ENCODE data around the gene MARF1.
"Not testable (repeated sequence)": the region's sequence is repeated elsewhere in the genome, so short reads cannot be mapped to it uniquely, and the experiment has no call there.

MARF1 gene

DNA sequence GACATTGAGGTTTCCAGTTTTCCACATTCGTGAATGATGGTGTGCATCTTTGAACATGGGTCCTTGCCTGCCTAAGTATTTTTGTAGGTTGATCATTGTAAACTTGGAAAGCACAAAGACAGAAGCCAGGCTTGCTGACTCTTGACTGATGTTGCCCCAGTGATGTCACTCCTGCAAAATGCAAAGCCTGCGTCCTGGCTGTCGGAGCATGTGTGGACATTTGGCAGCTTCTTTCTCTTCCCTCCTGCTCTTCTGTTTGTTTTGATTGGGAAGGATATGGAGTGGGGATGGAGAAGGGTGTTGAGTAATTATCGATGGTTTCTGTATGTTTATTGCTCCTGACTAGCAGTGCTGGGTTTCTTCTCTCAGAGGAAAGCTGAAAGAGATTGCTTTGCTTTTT lies 10.3 kb upstream of the MARF1 start:
- no peak for DNase-seq (ENCODE audit: low spot score)

- no peak for DNase-seq (ENCODE audit: low spot score)
Observed at GRCh38 chr16:15652293-15653001, 9.5 kb upstream of the MARF1 start.

- DNase-seq (ENCODE audit: low spot score) = peak; percentile 49
Observed at GRCh38 chr16:15650698-15651171, 7.8 kb upstream of the MARF1 start.

- DNase-seq (ENCODE audit: low spot score) = peak; percentile 89
Observed at GRCh38 chr16:15650019-15650697, 7.2 kb upstream of the MARF1 start, which contains the start of gene NDE1. TSS of gene NDE1 (plus strand) at chr16:15650245. CDS start at chr16:15664779, 14,534 bp downstream.

GRCh38 chr16:15649727-15650018 lies 6.7 kb upstream of the MARF1 start:
- no peak for DNase-seq (ENCODE audit: low spot score)

GRCh38 chr16:15649311-15649710 lies 6.4 kb upstream of the MARF1 start:
- not testable (repeated sequence) for DNase-seq (ENCODE audit: low spot score)

DNA sequence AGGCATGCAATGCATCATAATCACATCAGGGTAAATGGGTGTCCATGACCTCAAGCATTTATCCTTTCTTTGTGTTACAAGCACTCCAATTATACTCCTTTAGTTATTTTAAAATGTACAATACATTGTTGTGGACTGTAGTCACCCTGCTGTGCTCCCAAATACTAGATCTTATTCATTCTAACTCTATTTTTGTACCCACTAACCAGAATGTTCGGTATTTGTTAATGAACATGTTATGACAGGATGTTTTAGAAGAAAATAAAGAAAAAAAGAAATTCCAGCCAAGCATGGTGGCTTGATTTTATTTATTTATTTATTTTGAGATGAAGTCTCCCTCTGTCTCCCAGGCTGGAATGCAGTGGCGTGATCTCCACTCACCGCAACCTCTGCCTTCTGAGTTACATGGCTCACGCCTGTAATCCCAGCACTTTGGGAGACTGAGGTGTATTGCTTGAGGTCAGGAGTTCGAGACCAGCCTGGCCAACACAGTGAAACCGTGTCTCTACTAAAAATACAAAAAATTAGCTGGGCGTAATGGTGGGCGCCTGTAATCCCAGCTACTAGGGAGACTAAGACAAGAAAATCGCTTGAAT lies 5.3 kb upstream of the MARF1 start:
- no peak for DNase-seq (ENCODE audit: low spot score)

GRCh38 chr16:15647294-15648014 lies 4.5 kb upstream of the MARF1 start:
- no peak for DNase-seq (ENCODE audit: low spot score)

DNA sequence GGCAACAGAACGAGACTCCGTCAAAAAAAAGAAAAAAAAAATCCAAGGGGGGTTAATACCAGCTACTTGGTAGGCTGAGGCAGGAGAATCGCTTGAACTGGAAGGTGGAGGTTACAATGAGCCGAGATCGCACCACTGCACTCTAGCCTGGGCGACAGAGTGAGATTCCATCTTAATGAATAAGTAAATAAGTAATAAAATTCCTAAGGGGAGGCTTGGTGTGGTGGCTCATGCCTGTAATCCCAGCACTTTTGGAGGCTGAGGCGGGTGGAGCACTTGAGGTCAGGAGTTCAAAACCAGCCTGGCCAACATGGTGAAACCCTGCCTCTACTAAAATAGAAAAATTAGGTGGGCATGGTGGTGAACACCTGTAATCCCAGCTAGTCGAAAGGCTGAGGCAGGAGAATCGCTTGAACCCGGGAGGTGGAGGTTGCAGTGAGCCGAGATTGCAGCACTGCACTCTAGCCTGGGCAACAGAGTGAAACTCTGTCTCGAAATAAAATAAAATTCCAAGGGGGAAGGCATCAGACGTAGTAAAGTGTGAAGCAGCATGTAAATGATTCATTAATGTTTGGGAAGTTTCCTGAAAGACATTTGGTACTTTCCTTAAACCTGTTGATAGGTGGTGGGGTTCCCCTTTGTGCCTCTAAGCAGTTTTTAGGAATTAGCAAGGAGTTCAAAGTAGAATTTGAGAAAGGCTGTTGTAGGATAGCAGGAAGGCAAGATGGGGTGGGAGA lies 3.8 kb upstream of the MARF1 start:
- not testable (repeated sequence) for DNase-seq (ENCODE audit: low spot score)

GRCh38 chr16:15644962-15645465 lies 2.1 kb upstream of the MARF1 start:
- peak; percentile 33 for DNase-seq (ENCODE audit: low spot score)

DNA sequence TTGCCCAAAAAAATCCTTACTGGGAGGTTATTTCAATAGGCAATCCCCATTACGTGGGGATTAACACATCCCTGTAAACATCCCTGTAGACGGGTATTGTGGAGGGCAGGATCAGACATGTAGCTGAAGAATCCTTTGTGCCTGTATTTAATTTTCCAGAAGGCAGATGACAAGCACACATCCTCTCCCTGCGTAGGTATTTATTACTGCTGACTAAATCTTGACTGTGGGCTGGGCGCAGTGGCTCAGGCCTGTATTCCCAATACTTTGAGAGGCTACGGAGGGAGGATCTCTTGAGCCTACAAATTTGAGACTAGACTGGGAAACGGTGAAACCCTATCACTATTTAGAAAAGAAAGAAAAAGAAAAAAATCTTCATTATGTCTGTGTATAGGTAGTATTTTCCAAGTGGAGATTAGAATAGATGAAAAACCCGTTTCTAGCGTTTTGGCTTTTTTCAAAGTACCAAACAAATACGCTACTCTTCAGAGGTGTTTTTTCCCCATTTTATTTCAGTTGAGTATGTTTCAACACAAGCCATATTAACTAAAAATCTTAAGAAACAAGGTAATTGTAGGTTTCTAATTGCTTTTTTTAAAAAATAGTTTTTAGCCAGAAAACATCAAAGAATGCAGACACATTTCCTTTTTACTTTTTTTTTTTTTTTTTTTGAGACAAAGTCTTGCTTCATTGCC lies 1.5 kb upstream of the MARF1 start:
- no peak for DNase-seq (ENCODE audit: low spot score)

- DNase-seq (ENCODE audit: low spot score) = no peak
Observed at GRCh38 chr16:15643946-15644250, 944 bp upstream of the MARF1 start.

- peak; percentile 74 for DNase-seq (ENCODE audit: low spot score)
Observed at GRCh38 chr16:15642557-15643047, 352 bp downstream of the MARF1 start.

DNA sequence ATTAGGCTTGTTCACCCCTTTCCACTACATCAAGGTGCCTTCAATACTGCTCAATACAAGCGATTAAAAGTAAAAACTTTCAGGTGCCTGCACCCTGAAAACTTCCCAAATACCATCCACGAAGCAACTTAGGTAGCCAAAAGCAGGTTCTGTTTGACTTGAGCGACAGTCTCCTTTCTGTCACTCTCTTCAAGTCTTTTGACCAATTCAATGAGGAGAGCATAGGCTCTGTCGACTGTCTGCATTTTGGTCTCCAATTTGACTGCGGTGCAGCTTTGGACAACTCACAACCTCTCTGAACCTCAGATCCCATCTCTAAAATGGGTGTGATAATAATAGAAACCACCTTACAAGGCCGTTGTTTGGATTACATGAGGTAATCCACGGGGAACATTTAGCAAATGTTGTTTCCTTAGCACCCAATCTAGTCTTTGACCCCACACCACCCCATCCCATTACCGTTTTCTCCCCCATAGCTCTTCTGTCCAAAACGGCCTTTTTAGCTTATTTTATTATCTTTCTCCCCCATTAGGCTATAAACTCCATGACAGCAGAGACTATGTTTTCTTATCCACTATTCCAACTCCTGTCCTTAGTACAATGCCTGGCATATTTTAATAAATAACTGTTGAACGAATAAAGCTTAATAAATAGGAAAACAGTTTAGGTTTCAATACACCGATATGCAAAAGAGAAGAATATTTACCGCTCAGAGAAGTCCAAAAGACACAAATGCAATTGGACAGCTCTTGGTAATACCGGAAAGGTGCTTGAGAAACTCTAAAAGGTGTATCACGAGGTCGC lies 999 bp downstream of the MARF1 start:
- DNase-seq (ENCODE audit: low spot score) = no peak

DNA sequence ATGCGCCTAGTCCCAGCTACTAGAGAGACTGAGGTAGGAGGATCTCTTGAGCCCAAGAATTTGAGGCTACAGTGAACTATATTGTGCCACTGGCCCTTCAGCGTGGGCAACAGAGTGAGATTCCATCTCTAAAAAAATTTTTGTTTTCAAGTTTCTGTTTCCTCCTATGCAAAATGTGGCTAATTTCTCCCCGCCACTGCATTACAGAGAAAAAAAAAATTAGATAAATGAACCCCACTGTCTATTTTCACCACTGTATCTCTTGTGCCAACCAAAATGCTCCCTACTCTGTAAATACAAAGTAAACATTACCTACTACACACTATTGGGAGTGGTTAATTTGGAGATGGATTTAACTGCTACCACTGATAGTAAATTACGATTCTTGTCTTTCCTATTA lies 2.0 kb downstream of the MARF1 start:
- no peak for DNase-seq (ENCODE audit: low spot score)

GRCh38 chr16:15639061-15639568 lies 3.8 kb downstream of the MARF1 start:
- DNase-seq (ENCODE audit: low spot score) = peak; percentile 42

- DNase-seq (ENCODE audit: low spot score) = peak; percentile 34
Observed at GRCh38 chr16:15636392-15636873, 6.5 kb downstream of the MARF1 start.

DNA sequence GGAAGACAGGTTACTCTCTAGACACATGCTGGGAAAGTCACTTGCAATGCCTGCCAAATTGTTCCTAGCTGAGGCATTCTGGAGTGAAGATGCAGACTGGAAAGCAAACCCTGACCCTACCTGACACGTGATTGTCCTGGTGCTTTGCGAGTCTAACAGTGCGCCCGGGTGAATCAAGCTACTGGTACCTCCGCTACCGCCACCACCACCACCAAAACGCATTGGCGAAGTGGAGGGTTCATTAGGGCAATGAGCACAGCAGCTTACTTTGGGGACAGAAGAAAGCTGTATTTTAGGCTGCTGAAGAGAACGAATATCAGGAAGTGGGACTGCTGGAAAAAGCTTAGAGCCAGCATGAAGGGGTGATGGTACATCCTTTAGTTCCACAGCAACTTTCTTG lies 7.0 kb downstream of the MARF1 start:
- DNase-seq (ENCODE audit: low spot score) = no peak

GRCh38 chr16:15631730-15632409 lies 11.1 kb downstream of the MARF1 start:
- DNase-seq (ENCODE audit: low spot score) = no peak

Measured in activated CD4-positive, alpha-beta T cell treated with anti-CD3 and anti-CD28 coated beads, Interleukin-2, Interleukin-4, amounts not matched to agents 100 ng/mL and 50 ng/mL, durations not matched to agents 16 hours and 8 hours (primary cell).